SK-N-MC (cell line): ENCODE results near the gene NUB1.

ENCODE experiments used
- DNase-seq: peaks from one replicate; pipeline ENCODE4 v3.0.0-alpha.2; 2011; ENCODE audit warnings: low read depth, low spot score
- H3K27ac ChIP-seq: fragments of 200-600 bp; sonication (generic); 2 replicates; pipeline ENCODE4 v1.5.1; 2016; ENCODE audit warnings: mixed run types
- H3K36me3 ChIP-seq: fragments of 200-600 bp; sonication (generic); 2 replicates; pipeline ENCODE4 v1.6.1; 2017; ENCODE audit warnings: antibody characterized with exemption, low read length, mixed read lengths; ENCODE audit not compliant: insufficient read depth
- H3K4me3 ChIP-seq: fragments of 200-600 bp; sonication (generic); 2 replicates; pipeline ENCODE4 v1.5.1; 2016
- H3K9ac ChIP-seq: fragments of 200-600 bp; sonication (generic); 2 replicates; pipeline ENCODE4 v1.8.0; 2017; ENCODE audit warnings: mixed run types, mixed read lengths; ENCODE audit not compliant: insufficient read length
- H3K9me3 ChIP-seq: fragments of 200-600 bp; sonication (generic); 2 replicates; pipeline ENCODE4 v1.6.1; 2017; ENCODE audit warnings: low read depth, mild to moderate bottlenecking, antibody characterized with exemption, low read length, moderate library complexity, mixed read lengths
- EZH2 ChIP-seq: fragments of 200-600 bp; sonication (generic); IDR thresholded peaks from one replicate; pipeline ENCODE4 v1.6.1; 2017; ENCODE audit warnings: antibody characterized with exemption
- FOXP2 ChIP-seq: optimal IDR thresholded peaks from 2 replicates; pipeline ENCODE3; 2011; ENCODE audit warnings: mild to moderate bottlenecking, moderate library complexity; ENCODE audit not compliant: insufficient read depth; ENCODE audit errors: extremely low read length, control extremely low read depth
- POLR2AphosphoS5 ChIP-seq: IDR thresholded peaks from 2 replicates; pipeline ENCODE4 v1.6.1; 2012; ENCODE audit warnings: mild to moderate bottlenecking, low read depth, low read length, borderline replicate concordance

Gene NUB1

GRCh38 chr7:151386301-151387160 is 44.9 kb downstream of the NUB1 start:
- Histone ChIP-seq H3K27ac (no peak overlapping the region), H3K4me3 (no peak overlapping the region), H3K9ac (no peak overlapping the region), H3K36me3 (no peaks in the 10 kb centered on the region), H3K9me3 (no peaks in the 10 kb centered on the region)
- DNase-seq: no peak
- TF ChIP-seq FOXP2: no peak
- TF ChIP-seq EZH2: no peak
- TF ChIP-seq POLR2AphosphoS5: no peak

- no peaks in the 10 kb centered on the region for H3K9me3 ChIP-seq
- TF ChIP-seq FOXP2: no peak
- no peak for TF ChIP-seq POLR2AphosphoS5
- no peak for TF ChIP-seq EZH2
- H3K4me3 ChIP-seq: no peak overlapping the region
- no peaks in the 10 kb centered on the region for H3K36me3 ChIP-seq
- no peak for DNase-seq
- no peak overlapping the region for H3K27ac ChIP-seq
- H3K9ac ChIP-seq: no peak overlapping the region
Observed at GRCh38 chr7:151387161-151388006, 45.8 kb downstream of the NUB1 start.

- Histone ChIP-seq H3K36me3 (no peaks in the 10 kb centered on the region), H3K4me3 (no peak overlapping the region), H3K9ac (no peak overlapping the region), H3K27ac (no peak overlapping the region), H3K9me3 (no peaks in the 10 kb centered on the region)
- TF ChIP-seq FOXP2 (no peak), EZH2 (no peak), POLR2AphosphoS5 (no peak)
- no peak for DNase-seq
Observed at GRCh38 chr7:151388007-151388297, 46.3 kb downstream of the NUB1 start.

GRCh38 chr7:151388430-151388829 is 46.8 kb downstream of the NUB1 start:
- H3K9me3 ChIP-seq: no peaks in the 10 kb centered on the region
- no peak overlapping the region for H3K9ac ChIP-seq
- no peak overlapping the region for H3K4me3 ChIP-seq
- DNase-seq: no peak
- H3K36me3 ChIP-seq: no peaks in the 10 kb centered on the region
- TF ChIP-seq EZH2 (no peak), POLR2AphosphoS5 (no peak), FOXP2 (no peak)
- no peak overlapping the region for H3K27ac ChIP-seq

- Histone ChIP-seq H3K4me3 (no peak overlapping the region), H3K9me3 (no peaks in the 10 kb centered on the region), H3K9ac (no peak overlapping the region), H3K27ac (no peak overlapping the region), H3K36me3 (no peaks in the 10 kb centered on the region)
- TF ChIP-seq POLR2AphosphoS5: no peak
- TF ChIP-seq FOXP2: no peak
- TF ChIP-seq EZH2: no peak
- no peak for DNase-seq
Observed at GRCh38 chr7:151389096-151389767, 47.6 kb downstream of the NUB1 start.

DNA sequence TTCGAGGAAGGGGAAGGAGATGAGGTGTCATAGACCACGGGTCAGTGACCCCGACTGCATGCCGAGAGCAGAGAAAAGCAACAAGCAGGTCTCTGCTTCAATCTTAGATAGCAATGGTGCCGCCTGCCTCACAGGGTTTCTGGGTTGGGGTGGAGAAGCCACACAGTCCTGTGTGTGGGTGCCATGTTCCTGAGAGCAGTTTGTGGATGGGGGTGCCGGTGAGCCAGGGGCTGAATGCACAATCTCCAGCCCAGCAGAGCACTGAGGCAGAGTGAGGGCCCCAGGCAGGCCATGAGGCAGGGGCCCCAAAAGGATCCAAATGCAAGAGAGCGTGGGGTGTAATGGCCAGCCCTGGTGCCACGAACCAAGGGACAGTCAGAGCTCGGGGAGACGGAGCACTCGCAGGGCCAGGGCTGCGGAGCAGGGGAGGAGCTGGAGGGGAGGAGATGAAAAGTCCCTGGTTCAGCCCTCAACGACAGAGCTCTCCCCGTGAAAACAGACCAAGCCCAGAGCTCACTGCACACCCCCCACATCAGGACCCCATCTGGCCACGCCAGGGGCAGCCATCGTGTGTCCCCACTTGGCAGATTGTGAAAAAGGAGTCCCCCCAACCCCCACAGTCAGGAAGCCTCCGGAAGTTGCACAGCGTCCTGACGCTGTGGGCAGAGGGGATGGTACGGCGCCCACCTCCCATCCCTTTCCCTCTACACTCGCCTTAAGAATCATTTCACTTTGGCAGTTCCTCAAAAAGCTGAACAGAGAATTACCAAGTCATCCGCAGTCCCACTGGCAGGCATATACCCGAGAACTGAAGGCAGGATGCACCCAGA is 48.4 kb downstream of the NUB1 start:
- no peak for TF ChIP-seq EZH2
- TF ChIP-seq POLR2AphosphoS5: no peak
- TF ChIP-seq FOXP2: no peak
- Histone ChIP-seq H3K27ac (no peak overlapping the region), H3K9me3 (no peaks in the 10 kb centered on the region), H3K9ac (no peak overlapping the region), H3K36me3 (no peaks in the 10 kb centered on the region), H3K4me3 (no peak overlapping the region)
- DNase-seq: no peak

- no peaks in the 10 kb centered on the region for H3K36me3 ChIP-seq
- H3K27ac ChIP-seq: no peak overlapping the region
- H3K9me3 ChIP-seq: no peaks in the 10 kb centered on the region
- H3K9ac ChIP-seq: no peak overlapping the region
- no peak for DNase-seq
- H3K4me3 ChIP-seq: no peak overlapping the region
- TF ChIP-seq FOXP2: no peak
- TF ChIP-seq POLR2AphosphoS5: no peak
- no peak for TF ChIP-seq EZH2
Observed at GRCh38 chr7:151390598-151391357, 49.2 kb downstream of the NUB1 start.
